ENCODE results near the gene LGALS1. TPM values are rescaled to one million over a fixed set of nuclear protein-coding genes. Genes with fewer than 3 reads are reported as not detected.

Gene LGALS1
- total RNA-seq, 2 donors from 2014 or later = 1,470 to 1,957 TPM

DNA sequence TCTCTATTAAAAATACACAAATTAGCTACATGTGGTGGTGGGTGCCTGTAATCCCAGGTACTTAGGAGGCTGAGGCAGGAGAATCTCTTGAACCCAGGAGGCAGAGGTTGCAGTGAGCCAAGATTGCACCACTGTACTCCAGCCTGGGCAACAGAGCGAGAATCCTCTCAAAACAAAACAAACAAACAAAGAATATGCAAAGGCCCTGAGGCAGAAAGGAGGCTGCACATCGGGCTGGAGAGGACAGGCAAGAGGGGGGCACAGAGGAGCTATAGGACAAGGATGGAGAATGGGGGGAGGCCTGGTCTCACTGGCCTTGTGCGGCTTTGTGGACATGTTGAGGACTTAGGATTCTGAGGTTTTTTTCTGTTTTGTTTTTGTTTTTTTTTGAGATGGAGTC lies 29.8 kb downstream of the LGALS1 start:
- ATAC-seq (ENCODE audit: insufficient number of reproducible peaks, low FRiP score, low read depth) (no peak), DNase-seq (ENCODE audit: low spot score) (no peak)
- Histone ChIP-seq H3K4me3 (no peak overlapping the region), H3K27ac (no peak overlapping the region), H3K27me3 (replicated peaks; ENCODE audit: insufficient read depth) (no peaks in the 10 kb centered on the region), H3K4me1 (ENCODE audit: control insufficient read depth in 1 of 2, low read depth in 2 of 2) (no peaks in the 10 kb centered on the region), H3K36me3 (no peaks in the 10 kb centered on the region), H3K9me3 (no peaks in the 10 kb centered on the region)
- TF ChIP-seq, protein P1, sequence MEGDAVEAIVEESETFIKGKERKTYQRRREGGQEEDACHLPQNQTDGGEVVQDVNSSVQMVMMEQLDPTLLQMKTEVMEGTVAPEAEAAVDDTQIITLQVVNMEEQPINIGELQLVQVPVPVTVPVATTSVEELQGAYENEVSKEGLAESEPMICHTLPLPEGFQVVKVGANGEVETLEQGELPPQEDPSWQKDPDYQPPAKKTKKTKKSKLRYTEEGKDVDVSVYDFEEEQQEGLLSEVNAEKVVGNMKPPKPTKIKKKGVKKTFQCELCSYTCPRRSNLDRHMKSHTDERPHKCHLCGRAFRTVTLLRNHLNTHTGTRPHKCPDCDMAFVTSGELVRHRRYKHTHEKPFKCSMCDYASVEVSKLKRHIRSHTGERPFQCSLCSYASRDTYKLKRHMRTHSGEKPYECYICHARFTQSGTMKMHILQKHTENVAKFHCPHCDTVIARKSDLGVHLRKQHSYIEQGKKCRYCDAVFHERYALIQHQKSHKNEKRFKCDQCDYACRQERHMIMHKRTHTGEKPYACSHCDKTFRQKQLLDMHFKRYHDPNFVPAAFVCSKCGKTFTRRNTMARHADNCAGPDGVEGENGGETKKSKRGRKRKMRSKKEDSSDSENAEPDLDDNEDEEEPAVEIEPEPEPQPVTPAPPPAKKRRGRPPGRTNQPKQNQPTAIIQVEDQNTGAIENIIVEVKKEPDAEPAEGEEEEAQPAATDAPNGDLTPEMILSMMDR (IDR thresholded peaks at IDR 0.05) = no peak

DNA sequence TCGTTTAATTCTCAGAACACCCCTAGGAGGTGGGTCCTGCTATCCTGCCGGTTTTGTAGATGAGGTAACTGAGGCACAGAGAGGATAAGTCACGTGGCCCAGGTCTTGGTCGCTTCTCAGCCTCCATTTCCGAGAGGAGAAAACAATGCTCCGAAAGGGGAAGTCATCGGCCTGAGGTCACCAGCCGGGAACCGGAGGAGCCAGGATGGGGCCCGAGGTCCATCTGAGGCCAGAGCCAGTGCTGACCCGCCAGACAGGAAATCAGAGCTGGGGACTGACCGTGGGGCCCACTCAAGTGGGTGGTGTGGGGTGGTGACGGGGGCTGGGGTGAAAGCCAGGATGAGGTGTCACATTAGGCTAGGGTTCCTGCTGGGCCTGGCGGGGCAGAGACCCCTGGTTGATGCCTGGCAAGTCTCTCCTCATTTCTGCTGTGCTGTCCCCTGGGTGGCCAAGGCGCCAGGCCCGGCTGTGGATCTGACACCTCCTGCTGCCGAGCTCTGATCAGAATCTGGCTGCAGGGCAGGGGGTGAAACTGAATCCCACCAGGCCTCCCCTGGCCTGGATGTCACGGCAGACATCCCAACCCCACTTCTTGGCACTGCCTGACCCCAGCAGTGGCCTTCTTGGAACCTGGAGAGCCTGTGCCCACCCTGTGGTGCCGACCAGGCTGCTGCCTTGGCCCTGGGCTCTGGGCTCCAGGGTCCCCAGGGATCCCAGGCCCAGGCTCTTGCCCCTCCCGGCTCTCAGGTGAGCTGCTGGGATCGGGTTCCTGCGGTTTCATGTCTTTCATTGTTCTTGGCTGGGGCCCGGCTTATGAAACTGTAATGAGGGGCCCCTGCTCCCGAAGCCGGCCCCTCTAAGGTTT lies 33.4 kb downstream of the LGALS1 start:
- DNase-seq (ENCODE audit: low spot score) (no peak), ATAC-seq (ENCODE audit: insufficient number of reproducible peaks, low FRiP score, low read depth) (no peak)
- Histone ChIP-seq H3K9me3 (no peaks in the 10 kb centered on the region), H3K36me3 (no peaks in the 10 kb centered on the region), H3K27me3 (replicated peaks; ENCODE audit: insufficient read depth) (no peaks in the 10 kb centered on the region), H3K4me3 (no peak overlapping the region), H3K27ac (no peak overlapping the region), H3K4me1 (ENCODE audit: control insufficient read depth in 1 of 2, low read depth in 2 of 2) (no peaks in the 10 kb centered on the region)
- TF ChIP-seq, protein P1 (IDR thresholded peaks at IDR 0.05) = no peak

DNA sequence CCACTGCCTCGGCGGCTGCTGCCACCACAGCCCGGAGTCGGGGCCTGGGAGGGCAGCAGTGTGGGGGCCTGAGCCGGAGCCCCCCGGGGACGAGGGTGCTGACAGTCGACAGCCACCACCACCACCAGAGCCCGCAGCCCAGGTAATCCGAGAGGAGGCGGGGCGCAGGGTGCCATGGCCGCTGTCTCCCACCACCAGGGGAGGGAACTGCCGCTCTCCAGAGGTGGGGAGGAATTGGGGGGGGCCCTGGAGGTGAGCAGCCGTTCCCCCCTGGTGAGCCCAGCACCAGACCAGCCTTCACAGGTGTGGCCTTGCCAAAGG lies 34.0 kb downstream of the LGALS1 start:
- H3K27me3 ChIP-seq (replicated peaks; ENCODE audit: insufficient read depth) = no peaks in the 10 kb centered on the region
- H3K4me1 ChIP-seq (ENCODE audit: control insufficient read depth in 1 of 2, low read depth in 2 of 2) = no peaks in the 10 kb centered on the region
- no peaks in the 10 kb centered on the region for H3K36me3 ChIP-seq
- no peak overlapping the region for H3K27ac ChIP-seq
- no peak overlapping the region for H3K4me3 ChIP-seq
- TF ChIP-seq, protein P1 (IDR thresholded peaks at IDR 0.05) = no peak
- no peaks in the 10 kb centered on the region for H3K9me3 ChIP-seq
- no peak for ATAC-seq (ENCODE audit: insufficient number of reproducible peaks, low FRiP score, low read depth)
- DNase-seq (ENCODE audit: low spot score) = no peak

DNA sequence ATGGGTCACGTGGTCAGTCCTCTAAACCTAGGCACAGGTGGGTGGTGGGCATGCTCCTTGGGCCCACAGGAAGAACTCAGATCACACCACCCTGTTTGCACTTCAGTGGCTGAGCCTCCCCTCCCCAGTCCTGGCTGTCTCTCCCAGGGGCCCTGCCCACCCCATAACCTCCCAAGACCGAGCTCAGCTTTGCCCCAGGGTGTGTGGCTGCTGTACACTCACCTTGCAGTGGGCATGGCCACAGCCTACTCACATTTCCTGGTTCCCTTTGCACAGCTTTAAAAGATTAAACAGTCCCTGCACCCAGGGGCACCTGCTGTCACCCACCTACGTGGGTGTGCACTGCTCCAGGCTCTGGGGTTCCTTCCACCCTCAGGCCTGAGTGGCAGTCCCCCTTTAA lies 35.2 kb downstream of the LGALS1 start:
- no peaks in the 10 kb centered on the region for H3K36me3 ChIP-seq
- no peaks in the 10 kb centered on the region for H3K4me1 ChIP-seq (ENCODE audit: control insufficient read depth in 1 of 2, low read depth in 2 of 2)
- H3K27me3 ChIP-seq (replicated peaks; ENCODE audit: insufficient read depth) = no peaks in the 10 kb centered on the region
- TF ChIP-seq, protein P1 (IDR thresholded peaks at IDR 0.05) = no peak
- DNase-seq (ENCODE audit: low spot score) (no peak), ATAC-seq (ENCODE audit: insufficient number of reproducible peaks, low FRiP score, low read depth) (no peak)
- no peaks in the 10 kb centered on the region for H3K9me3 ChIP-seq
- no peak overlapping the region for H3K4me3 ChIP-seq
- no peak overlapping the region for H3K27ac ChIP-seq

DNA sequence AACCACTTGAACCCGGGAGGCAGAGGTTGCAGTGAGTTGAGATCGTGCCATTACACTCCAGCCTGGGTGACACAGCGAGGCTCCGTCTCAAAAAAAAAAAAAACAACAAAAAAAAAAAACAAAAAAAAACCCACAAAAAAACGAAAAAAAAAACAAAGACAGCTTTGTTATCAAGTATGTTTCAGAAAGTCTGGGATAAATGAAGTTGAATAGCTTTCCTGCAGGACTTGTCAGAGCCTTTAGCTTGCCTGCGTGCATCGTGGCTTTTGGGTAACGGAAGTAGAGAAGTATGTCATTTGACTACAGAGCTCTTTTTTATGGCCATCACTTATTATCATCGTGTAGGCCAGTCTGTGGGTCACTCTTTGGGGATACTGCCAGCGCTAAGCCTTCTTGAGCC lies 36.1 kb downstream of the LGALS1 start:
- TF ChIP-seq, protein P1 (IDR thresholded peaks at IDR 0.05) = no peak
- ATAC-seq (ENCODE audit: insufficient number of reproducible peaks, low FRiP score, low read depth) = no peak
- Histone ChIP-seq H3K4me3 (no peak overlapping the region), H3K9me3 (no peaks in the 10 kb centered on the region), H3K36me3 (no peaks in the 10 kb centered on the region), H3K4me1 (ENCODE audit: control insufficient read depth in 1 of 2, low read depth in 2 of 2) (no peaks in the 10 kb centered on the region), H3K27me3 (replicated peaks; ENCODE audit: insufficient read depth) (no peaks in the 10 kb centered on the region), H3K27ac (no peak overlapping the region)
- DNase-seq (ENCODE audit: low spot score) = no peak

Data from thoracic aorta (tissue), 2 donors.